Skeletal muscle cell (primary cell): ENCODE results near the gene MANBA.

Source experiments
- DNase-seq: peaks from one replicate; pipeline ENCODE4 v3.0.0-alpha.2; 2010; ENCODE audit warnings: low read depth
- H3K4me3 ChIP-seq: 2 replicates; pipeline ENCODE4 v1.5.1; 2011; ENCODE audit warnings: low read depth, mild to moderate bottlenecking, control low read depth, low read length, moderate library complexity

Gene MANBA

GRCh38 chr4:102687373-102687981, 73.3 kb downstream of the MANBA start:
- no peak overlapping the region for H3K4me3 ChIP-seq
- DNase-seq: no peak

- DNase-seq: no peak
- H3K4me3 ChIP-seq: no peak overlapping the region
These were observed 75.0 kb downstream of the MANBA start for GRCh38 chr4:102685768-102686167.

- no peak for DNase-seq
- H3K4me3 ChIP-seq: no peak overlapping the region
These were observed 76.1 kb downstream of the MANBA start for GRCh38 chr4:102684610-102685052.

GRCh38 chr4:102683881-102684609, 76.7 kb downstream of the MANBA start:
- no peak for DNase-seq
- H3K4me3 ChIP-seq: no peak overlapping the region

GRCh38 chr4:102678695-102679335, 82.0 kb downstream of the MANBA start:
- DNase-seq: no peak
- H3K4me3 ChIP-seq: no peak overlapping the region

GRCh38 chr4:102678107-102678506, 82.7 kb downstream of the MANBA start:
- no peak overlapping the region for H3K4me3 ChIP-seq
- no peak for DNase-seq

- no peak overlapping the region for H3K4me3 ChIP-seq
- DNase-seq: no peak
These were observed 85.6 kb downstream of the MANBA start for GRCh38 chr4:102675141-102675540.

- no peak overlapping the region for H3K4me3 ChIP-seq
- no peak for DNase-seq
These were observed 93.8 kb downstream of the MANBA start for GRCh38 chr4:102667001-102667400.

GRCh38 chr4:102665527-102665926, 95.2 kb downstream of the MANBA start:
- H3K4me3 ChIP-seq: no peak overlapping the region
- DNase-seq: no peak

GRCh38 chr4:102663073-102663472, 97.7 kb downstream of the MANBA start:
- H3K4me3 ChIP-seq: no peak overlapping the region
- DNase-seq: peak; percentile 28

- H3K4me3 ChIP-seq: no peak overlapping the region
- DNase-seq: no peak
These were observed 103.6 kb downstream of the MANBA start for GRCh38 chr4:102657206-102657605.

- no peak overlapping the region for H3K4me3 ChIP-seq
These were observed 113.7 kb downstream of the MANBA start for GRCh38 chr4:102647117-102647516.

GRCh38 chr4:102642631-102643298, 118.0 kb downstream of the MANBA start:
- no peak overlapping the region for H3K4me3 ChIP-seq
- DNase-seq: no peak

More at GRCh38 chr4:102647117-102647516, 113.7 kb downstream of the MANBA start:
- no peak for DNase-seq

GRCh38 chr4:102641793-102642192, 119.0 kb downstream of the MANBA start:
- DNase-seq: no peak
- no peak overlapping the region for H3K4me3 ChIP-seq

GRCh38 chr4:102640669-102641068, 120.1 kb downstream of the MANBA start:
- no peak for DNase-seq
- no peak overlapping the region for H3K4me3 ChIP-seq

- DNase-seq: no peak
These were observed 121.2 kb downstream of the MANBA start for GRCh38 chr4:102639598-102639997.

GRCh38 chr4:102638621-102639020, 122.1 kb downstream of the MANBA start:
- DNase-seq: no peak
- no peak overlapping the region for H3K4me3 ChIP-seq

More at GRCh38 chr4:102639598-102639997, 121.2 kb downstream of the MANBA start:
- no peak overlapping the region for H3K4me3 ChIP-seq

GRCh38 chr4:102637391-102637790, 123.4 kb downstream of the MANBA start:
- no peak overlapping the region for H3K4me3 ChIP-seq
- DNase-seq: no peak

GRCh38 chr4:102633100-102633499, 127.7 kb downstream of the MANBA start:
- no peak overlapping the region for H3K4me3 ChIP-seq
- no peak for DNase-seq
